Mesenchymal stem cell (in vitro differentiated cells and primary cell): ENCODE data around the gene PCDH20.

ENCODE experiments used
- DNase-seq: peaks from one replicate; pipeline ENCODE4 v3.0.0-alpha.2; 2013
- H2AFZ ChIP-seq: one replicate; pipeline ENCODE4 v1.6.1; 2013; ENCODE audit warnings: low read depth, mild to moderate bottlenecking, control low read depth, inconsistent platforms, low read length, moderate library complexity
- H2AK5ac ChIP-seq: 2 replicates; pipeline ENCODE4 v1.6.1; 2013; ENCODE audit warnings: low read length, moderate library complexity, mild to moderate bottlenecking, inconsistent platforms; ENCODE audit not compliant: severe bottlenecking
- H2BK120ac ChIP-seq: one replicate; pipeline ENCODE4 v1.6.1; 2013; ENCODE audit warnings: low read depth, mild to moderate bottlenecking, inconsistent platforms, low read length, moderate library complexity
- H2BK12ac ChIP-seq, 2 experiments: one replicate each; pipeline ENCODE4 v1.6.1; 2013; ENCODE audit warnings: inconsistent platforms in 2 of 2, low read length in 2 of 2, mild to moderate bottlenecking in 2 of 2, moderate library complexity in 2 of 2, control low read depth in 1 of 2
- H2BK15ac ChIP-seq: one replicate; pipeline ENCODE4 v1.6.1; 2013; ENCODE audit warnings: mild to moderate bottlenecking, low read depth, inconsistent platforms; ENCODE audit not compliant: poor library complexity, severe bottlenecking
- H2BK5ac ChIP-seq: 2 replicates; pipeline ENCODE4 v1.6.1; 2013; ENCODE audit warnings: low read depth, mild to moderate bottlenecking, low read length, control low read depth, inconsistent platforms; ENCODE audit not compliant: poor library complexity, severe bottlenecking
- H3K14ac ChIP-seq, 2 experiments: one replicate each; pipeline ENCODE4 v1.6.1; 2013; ENCODE audit warnings: inconsistent platforms in 2 of 2, low read length in 2 of 2, control low read depth in 1 of 2, mild to moderate bottlenecking in 1 of 2, moderate library complexity in 1 of 2
- H3K18ac ChIP-seq, 2 experiments: one replicate each; pipeline ENCODE4 v1.6.1; 2013; ENCODE audit warnings: inconsistent platforms in 2 of 2, low read length in 2 of 2, control low read depth in 1 of 2, low read depth in 1 of 2, mild to moderate bottlenecking in 1 of 2
- H3K23ac ChIP-seq, 2 experiments: one replicate each; pipeline ENCODE4 v1.6.1; 2013; ENCODE audit warnings: inconsistent platforms in 2 of 2, low read length in 2 of 2, mild to moderate bottlenecking in 2 of 2, moderate library complexity in 2 of 2, control low read depth in 1 of 2
- H3K27ac ChIP-seq: 2 replicates; pipeline ENCODE4 v1.5.1; 2013; ENCODE audit warnings: mild to moderate bottlenecking, moderate library complexity, low read length, control low read depth, inconsistent platforms; ENCODE audit not compliant: poor library complexity, severe bottlenecking
- H3K27me3 ChIP-seq, 2 experiments: 2 replicates each; pipeline versions ENCODE4 v1.6.1 to v1.7.0; 2013; ENCODE audit warnings: low read length in 2 of 2, mild to moderate bottlenecking in 2 of 2, moderate library complexity in 2 of 2, control low read depth in 1 of 2, inconsistent platforms in 1 of 2; ENCODE audit not compliant: control insufficient read depth in 1 of 2, insufficient read depth in 1 of 2
- H3K36me3 ChIP-seq, 2 experiments: 2 replicates each; pipeline versions ENCODE4 v1.6.1 to v1.7.0; 2013; ENCODE audit warnings: low read length in 2 of 2, control low read depth in 1 of 2, inconsistent platforms in 1 of 2, low read depth in 1 of 2, mild to moderate bottlenecking in 1 of 2; ENCODE audit not compliant: insufficient read depth in 2 of 2, control insufficient read depth in 1 of 2
- H3K4ac ChIP-seq, 2 experiments: one replicate each; pipeline ENCODE4 v1.6.1; 2013; ENCODE audit warnings: inconsistent platforms in 2 of 2, low read length in 2 of 2, mild to moderate bottlenecking in 2 of 2, moderate library complexity in 2 of 2, control low read depth in 1 of 2, low read depth in 1 of 2
- H3K4me1 ChIP-seq: 2 replicates; pipeline ENCODE4 v1.6.1; 2013; ENCODE audit warnings: low read depth, low read length, control low read depth; ENCODE audit not compliant: control insufficient read depth, insufficient read depth
- H3K4me2 ChIP-seq: 2 replicates; pipeline ENCODE4 v1.6.1; 2013; ENCODE audit warnings: low read length, mild to moderate bottlenecking, inconsistent platforms; ENCODE audit not compliant: poor library complexity, severe bottlenecking
- H3K4me3 ChIP-seq, 2 experiments: 2 replicates each; pipeline versions ENCODE4 v1.5.1 to v1.7.0; 2013; ENCODE audit warnings: low read length in 2 of 2, mild to moderate bottlenecking in 2 of 2, control low read depth in 1 of 2, low read depth in 1 of 2; ENCODE audit not compliant: insufficient read depth in 1 of 2
- H3K79me1 ChIP-seq: replicated peaks from 2 replicates; pipeline ENCODE4 v1.6.1; 2013; ENCODE audit warnings: mild to moderate bottlenecking, control low read depth, low read length, inconsistent platforms; ENCODE audit not compliant: poor library complexity, severe bottlenecking
- H3K9ac ChIP-seq: 2 replicates; pipeline ENCODE4 v1.7.0; 2013; ENCODE audit warnings: mild to moderate bottlenecking, low read length, moderate library complexity
- H3K9me3 ChIP-seq: 2 replicates; pipeline ENCODE4 v1.7.0; 2013; ENCODE audit warnings: mild to moderate bottlenecking, low read length; ENCODE audit not compliant: control insufficient read depth
- H4K8ac ChIP-seq: one replicate; pipeline ENCODE4 v1.6.1; 2013; ENCODE audit warnings: inconsistent platforms, mild to moderate bottlenecking, low read length, moderate library complexity
- H4K91ac ChIP-seq: one replicate; pipeline ENCODE4 v1.6.1; 2013; ENCODE audit warnings: mild to moderate bottlenecking, low read length, inconsistent platforms
- WGBS: methylation state at CpG from one replicate; pipeline ENCODE4 v1.1.7; 2013; ENCODE audit warnings: mixed read lengths; 5-methylcytosine and 5-hydroxymethylcytosine counted together

Gene PCDH20

DNA sequence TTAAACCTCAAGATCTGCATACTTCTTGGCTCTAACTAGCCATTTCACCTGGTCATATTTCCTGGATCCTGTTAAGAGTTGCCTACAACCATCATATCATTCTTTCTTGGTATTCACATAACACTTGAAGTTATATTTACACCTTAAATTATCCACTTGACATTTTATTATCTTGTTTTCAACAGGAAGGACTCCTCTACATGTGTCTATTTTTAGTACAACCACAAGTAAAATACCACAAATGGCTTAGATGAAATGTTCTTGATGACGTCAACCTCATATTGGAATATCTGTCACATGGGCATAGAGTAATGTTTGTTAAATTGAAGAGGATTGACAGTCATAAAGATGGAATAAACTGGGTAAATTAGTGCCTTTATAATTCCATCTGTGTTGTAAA lies 9.4 kb downstream of the PCDH20 start:
- Histone ChIP-seq H3K23ac (no peak overlapping the region), H3K27ac (no peak overlapping the region), H2BK15ac (no peak overlapping the region), H4K91ac (no peak overlapping the region), H2AK5ac (no peak overlapping the region), H3K27me3 (peaks cover 0 to 4% of the 10 kb centered on the region in 2 experiments), H3K4me3 (no peak overlapping the region), H2AFZ (no peak overlapping the region), H3K14ac (no peak overlapping the region), H2BK120ac (no peak overlapping the region), H2BK5ac (no peak overlapping the region), H3K36me3 (no peaks in the 10 kb centered on the region), H3K79me1 (no peaks in the 10 kb centered on the region), H3K18ac (no peak overlapping the region), H3K9me3 (no peaks in the 10 kb centered on the region), H3K4me1 (no peaks in the 10 kb centered on the region), H3K4me2 (no peak overlapping the region), H2BK12ac (no peak overlapping the region), H4K8ac (no peak overlapping the region), H3K4ac (no peak overlapping the region), H3K9ac (no peak overlapping the region)
- 79% methylated on average over 1 of the region's 1 CpG for WGBS
- no peak for DNase-seq

DNA sequence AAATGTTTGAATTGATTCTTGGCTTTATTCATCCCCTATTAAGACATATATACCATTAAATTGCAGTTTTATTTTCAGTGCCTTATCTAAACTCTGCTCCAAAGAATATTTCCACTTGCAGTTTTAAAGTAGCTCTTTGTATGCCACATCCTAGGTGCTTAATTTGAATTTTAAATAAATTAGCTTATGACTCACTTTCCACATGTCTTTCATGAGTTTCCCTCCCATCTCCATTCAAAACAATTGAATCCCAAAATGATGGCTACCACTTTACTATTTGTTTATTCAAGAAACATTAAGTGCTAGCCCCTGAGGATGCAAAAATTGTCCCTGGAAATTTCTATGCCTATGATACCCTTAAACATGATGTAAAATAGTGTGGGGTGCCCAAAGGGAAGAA lies 19.5 kb downstream of the PCDH20 start:
- Histone ChIP-seq H2BK5ac (no peak overlapping the region), H3K36me3 (no peaks in the 10 kb centered on the region), H2BK12ac (no peak overlapping the region), H2BK120ac (no peak overlapping the region), H3K9ac (no peak overlapping the region), H4K8ac (no peak overlapping the region), H3K4ac (no peak overlapping the region), H2AFZ (no peak overlapping the region), H3K27ac (no peak overlapping the region), H3K23ac (no peak overlapping the region), H3K4me3 (no peak overlapping the region), H3K79me1 (no peaks in the 10 kb centered on the region), H3K4me1 (no peaks in the 10 kb centered on the region), H3K4me2 (no peak overlapping the region), H4K91ac (no peak overlapping the region), H3K27me3 (no peaks in the 10 kb centered on the region), H3K18ac (no peak overlapping the region), H3K9me3 (no peaks in the 10 kb centered on the region), H2BK15ac (no peak overlapping the region), H3K14ac (no peak overlapping the region), H2AK5ac (no peak overlapping the region)
- DNase-seq: no peak

DNA sequence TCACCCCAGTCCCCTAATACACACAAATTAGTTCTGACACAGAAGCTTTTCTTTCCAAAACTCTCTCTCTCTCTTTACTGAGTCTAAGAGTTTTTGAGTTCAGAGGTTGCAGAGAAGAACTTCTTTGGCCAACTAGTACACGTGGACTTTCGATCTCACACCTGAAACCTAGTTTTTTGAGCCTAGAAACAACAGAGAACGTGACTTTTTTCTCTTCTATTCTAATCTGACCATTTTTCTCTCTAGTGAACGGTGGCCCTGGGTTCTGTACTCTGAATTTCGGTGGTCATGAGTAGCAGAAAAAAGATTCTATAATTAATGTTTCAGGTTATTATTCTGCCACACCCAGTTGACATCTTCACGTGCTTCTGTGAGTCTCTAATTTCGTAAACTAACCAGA lies 24.2 kb downstream of the PCDH20 start:
- Histone ChIP-seq H2BK12ac (no peak overlapping the region), H3K4ac (no peak overlapping the region), H2BK120ac (no peak overlapping the region), H3K4me2 (no peak overlapping the region), H3K9ac (no peak overlapping the region), H3K27ac (no peak overlapping the region), H3K23ac (no peak overlapping the region), H3K27me3 (no peaks in the 10 kb centered on the region), H3K18ac (no peak overlapping the region), H2BK5ac (no peak overlapping the region), H4K8ac (no peak overlapping the region), H2AK5ac (no peak overlapping the region), H3K4me3 (no peak overlapping the region), H3K14ac (no peak overlapping the region), H3K79me1 (no peaks in the 10 kb centered on the region), H4K91ac (no peak overlapping the region), H2BK15ac (no peak overlapping the region), H3K9me3 (no peaks in the 10 kb centered on the region), H2AFZ (no peak overlapping the region), H3K4me1 (no peaks in the 10 kb centered on the region), H3K36me3 (no peaks in the 10 kb centered on the region)
- WGBS: 72% methylated on average over 4 of the region's 7 CpGs
- no peak for DNase-seq

DNA sequence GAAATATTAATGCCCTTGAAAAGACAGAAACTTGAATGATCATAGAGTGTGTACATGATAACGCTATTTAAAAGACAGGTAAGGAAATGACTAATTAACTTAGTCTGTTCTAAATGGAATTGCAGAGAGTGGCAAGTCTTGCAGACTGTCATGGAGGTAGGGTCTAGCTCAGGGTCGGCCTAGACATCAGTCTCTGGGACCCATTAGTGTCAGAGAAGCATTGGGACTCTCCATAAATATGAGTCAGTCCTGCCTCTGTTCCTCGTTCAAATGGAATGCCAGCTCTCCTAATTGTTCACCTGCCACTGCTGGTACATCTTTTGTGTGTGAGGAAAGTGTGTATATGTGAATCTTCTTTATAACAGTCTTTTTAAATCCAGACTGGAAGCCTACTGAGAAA lies 28.0 kb downstream of the PCDH20 start:
- Histone ChIP-seq H3K27me3 (no peaks in the 10 kb centered on the region), H3K4me1 (no peaks in the 10 kb centered on the region), H3K4me3 (no peak overlapping the region), H3K4me2 (no peak overlapping the region), H2BK12ac (no peak overlapping the region), H3K14ac (no peak overlapping the region), H2AK5ac (no peak overlapping the region), H4K8ac (no peak overlapping the region), H4K91ac (no peak overlapping the region), H3K23ac (no peak overlapping the region), H3K36me3 (no peaks in the 10 kb centered on the region), H2BK120ac (no peak overlapping the region), H2BK15ac (no peak overlapping the region), H2AFZ (no peak overlapping the region), H3K79me1 (no peaks in the 10 kb centered on the region), H2BK5ac (no peak overlapping the region), H3K27ac (no peak overlapping the region), H3K9ac (no peak overlapping the region), H3K18ac (no peak overlapping the region), H3K9me3 (no peaks in the 10 kb centered on the region), H3K4ac (no peak overlapping the region)
- 67% methylated on average over 3 of the region's 3 CpGs for WGBS
- DNase-seq: no peak
